Measurements from ENCODE around the gene MCOLN1.

MCOLN1 gene

DNA sequence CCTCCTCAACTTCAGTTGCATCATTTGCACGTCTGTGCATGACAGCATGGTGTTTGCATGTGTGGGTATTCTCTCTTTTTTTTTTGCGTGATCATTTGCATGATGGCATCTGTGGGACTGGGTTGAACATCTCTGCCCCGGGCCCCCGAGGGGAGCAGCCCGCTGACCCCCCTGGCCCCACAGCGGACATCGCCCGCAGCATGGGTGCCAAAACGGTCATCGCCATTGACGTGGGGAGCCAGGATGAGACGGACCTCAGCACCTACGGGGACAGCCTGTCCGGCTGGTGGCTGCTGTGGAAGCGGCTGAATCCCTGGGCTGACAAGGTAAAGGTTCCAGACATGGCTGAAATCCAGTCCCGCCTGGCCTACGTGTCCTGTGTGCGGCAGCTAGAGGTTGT lies 36.2 kb downstream of the MCOLN1 start:
- no peaks in the 10 kb centered on the region for H3K27me3 Mint-ChIP-seq (ENCODE audit: low read depth)
- no peak for TF ChIP-seq CTCF (IDR thresholded peaks at IDR 0.05; ENCODE audit: unreplicated experiment in 3 of 3)
- H3K27ac Mint-ChIP-seq = no peak overlapping the region
- H3K4me1 Mint-ChIP-seq = no peaks in the 10 kb centered on the region
- no peak overlapping the region for H3K4me3 Mint-ChIP-seq
- no peaks in the 10 kb centered on the region for H3K9me3 Mint-ChIP-seq
- H3K36me3 Mint-ChIP-seq (ENCODE audit: low read depth) = peaks cover 40% of the 10 kb centered on the region

DNA sequence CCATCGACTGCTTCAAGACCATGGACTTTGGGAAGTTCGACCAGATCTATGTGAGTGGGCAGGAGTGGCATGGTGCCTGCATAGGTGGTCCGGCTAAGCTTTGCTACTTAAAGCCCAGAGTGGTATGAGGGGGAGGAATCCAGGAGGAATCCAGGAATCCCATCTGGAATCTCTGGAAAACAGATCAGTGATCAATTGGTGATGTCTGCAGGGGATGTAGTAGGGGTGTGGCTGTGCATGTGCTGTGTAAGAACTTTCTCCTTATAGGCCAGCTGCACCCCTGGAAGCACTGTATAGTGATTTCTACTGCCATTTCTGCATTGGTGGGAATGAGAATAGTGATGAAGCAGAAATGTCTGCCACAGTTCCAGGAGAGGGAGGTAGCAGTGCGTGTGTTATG lies 36.7 kb downstream of the MCOLN1 start:
- H3K36me3 Mint-ChIP-seq (ENCODE audit: low read depth) = peaks cover 39% of the 10 kb centered on the region
- no peaks in the 10 kb centered on the region for H3K9me3 Mint-ChIP-seq
- H3K27me3 Mint-ChIP-seq (ENCODE audit: low read depth) = no peaks in the 10 kb centered on the region
- no peak overlapping the region for H3K4me3 Mint-ChIP-seq
- no peak for TF ChIP-seq CTCF (IDR thresholded peaks at IDR 0.05; ENCODE audit: unreplicated experiment in 3 of 3)
- H3K27ac Mint-ChIP-seq = no peak overlapping the region
- no peaks in the 10 kb centered on the region for H3K4me1 Mint-ChIP-seq

DNA sequence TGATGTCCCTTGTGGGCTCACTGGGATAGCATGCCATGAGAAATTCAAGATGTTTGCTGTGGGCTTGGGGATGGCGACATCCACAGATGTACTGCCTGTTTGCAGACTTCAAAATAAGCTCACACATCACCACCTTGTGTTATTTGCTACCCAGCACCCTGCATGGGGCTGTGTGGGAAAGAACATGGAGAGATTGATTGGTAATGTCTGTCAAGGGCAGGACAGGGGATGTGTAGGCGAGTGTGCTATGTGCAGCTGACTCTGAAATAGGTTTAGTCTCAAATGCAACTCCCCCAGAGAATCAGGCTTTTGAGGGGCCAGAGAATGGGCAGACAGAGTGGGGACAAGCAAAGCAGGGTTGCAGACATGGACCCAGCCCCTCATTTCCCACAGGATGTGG lies 37.8 kb downstream of the MCOLN1 start:
- H3K4me1 Mint-ChIP-seq = no peaks in the 10 kb centered on the region
- no peak overlapping the region for H3K4me3 Mint-ChIP-seq
- no peaks in the 10 kb centered on the region for H3K27me3 Mint-ChIP-seq (ENCODE audit: low read depth)

GRCh38 chr19:7561325-7561724 lies 38.9 kb downstream of the MCOLN1 start:
- no peak for TF ChIP-seq CTCF (IDR thresholded peaks at IDR 0.05; ENCODE audit: unreplicated experiment in 3 of 3)
- H3K4me1 Mint-ChIP-seq = no peaks in the 10 kb centered on the region
- H3K4me3 Mint-ChIP-seq = no peak overlapping the region

More for the DNA sequence above, 37.8 kb downstream of the MCOLN1 start:
- Mint-ChIP-seq H3K36me3 (ENCODE audit: low read depth) (peaks cover 39% of the 10 kb centered on the region), H3K9me3 (no peaks in the 10 kb centered on the region), H3K27ac (no peak overlapping the region)
- no peak for TF ChIP-seq CTCF (IDR thresholded peaks at IDR 0.05; ENCODE audit: unreplicated experiment in 3 of 3)

DNA sequence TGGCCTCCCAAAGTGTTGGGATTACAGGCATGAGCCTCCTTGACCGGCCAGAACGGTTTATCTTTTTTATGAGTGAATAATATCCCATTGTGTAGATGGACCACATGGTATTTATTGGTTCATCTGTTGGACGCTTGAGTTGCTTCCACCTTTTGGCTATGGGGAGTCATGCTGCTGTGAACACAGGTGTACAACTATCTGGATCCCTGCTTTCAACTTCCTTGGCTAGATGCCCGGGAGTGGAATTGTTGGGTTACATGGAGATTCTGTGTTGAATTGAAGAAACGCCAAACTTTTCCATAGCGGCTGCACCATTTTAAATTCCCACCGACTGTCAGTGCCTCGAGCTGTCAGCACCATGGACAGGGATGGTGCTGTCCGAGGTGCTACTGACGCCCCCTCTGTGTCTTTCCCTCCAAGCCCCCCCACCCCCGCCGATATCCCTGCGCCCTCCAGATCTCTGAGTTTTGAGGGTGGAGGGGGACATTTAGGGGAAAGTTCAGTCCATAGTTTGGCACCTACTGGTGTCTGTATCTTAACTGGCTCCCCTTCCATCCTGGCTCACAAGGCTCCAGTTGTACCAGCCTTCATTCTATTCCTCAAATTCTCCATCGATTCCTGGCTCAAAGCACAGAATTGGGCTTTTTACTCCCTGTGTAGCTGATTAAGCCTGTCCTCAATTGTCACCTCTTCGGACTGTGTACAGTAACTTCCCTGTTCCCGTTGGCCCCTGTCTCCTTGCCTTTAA lies 40.4 kb downstream of the MCOLN1 start:
- Mint-ChIP-seq H3K9me3 (no peaks in the 10 kb centered on the region), H3K27me3 (ENCODE audit: low read depth) (no peaks in the 10 kb centered on the region), H3K4me1 (no peaks in the 10 kb centered on the region), H3K27ac (no peak overlapping the region), H3K4me3 (no peak overlapping the region), H3K36me3 (ENCODE audit: low read depth) (peaks cover 27% of the 10 kb centered on the region)
- TF ChIP-seq CTCF (IDR thresholded peaks at IDR 0.05; ENCODE audit: unreplicated experiment in 3 of 3) = no peak

More at GRCh38 chr19:7561325-7561724, 38.9 kb downstream of the MCOLN1 start:
- Mint-ChIP-seq H3K9me3 (no peaks in the 10 kb centered on the region), H3K27ac (no peak overlapping the region), H3K27me3 (ENCODE audit: low read depth) (no peaks in the 10 kb centered on the region), H3K36me3 (ENCODE audit: low read depth) (peaks cover 37% of the 10 kb centered on the region)

DNA sequence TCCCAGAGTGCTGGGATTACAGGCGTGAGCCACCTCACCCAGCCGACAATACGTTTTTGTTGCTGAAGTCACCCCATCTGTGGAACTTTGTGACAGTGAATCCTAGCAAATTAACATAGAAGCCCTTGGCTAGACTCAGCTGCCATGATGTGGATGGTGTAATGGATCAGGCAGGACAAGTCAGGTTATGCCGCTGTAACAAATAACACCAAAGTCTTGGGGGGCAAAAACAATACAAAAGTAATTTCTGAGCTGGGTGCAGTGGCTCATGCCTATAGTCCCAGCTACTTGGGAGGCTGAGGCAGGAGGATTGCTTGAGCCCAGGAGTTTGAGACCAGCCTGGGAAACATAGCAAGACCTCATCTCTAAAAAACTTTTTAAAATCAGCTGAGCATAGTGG lies 42.4 kb downstream of the MCOLN1 start:
- Mint-ChIP-seq H3K4me3 (no peak overlapping the region), H3K36me3 (ENCODE audit: low read depth) (peaks cover 13% of the 10 kb centered on the region), H3K27me3 (ENCODE audit: low read depth) (no peaks in the 10 kb centered on the region), H3K27ac (no peak overlapping the region), H3K4me1 (no peaks in the 10 kb centered on the region), H3K9me3 (no peaks in the 10 kb centered on the region)
- no peak for TF ChIP-seq CTCF (IDR thresholded peaks at IDR 0.05; ENCODE audit: unreplicated experiment in 3 of 3)

Data from nephron (organoid).